ENCODE results near the gene RAD51B.

Gene RAD51B

DNA sequence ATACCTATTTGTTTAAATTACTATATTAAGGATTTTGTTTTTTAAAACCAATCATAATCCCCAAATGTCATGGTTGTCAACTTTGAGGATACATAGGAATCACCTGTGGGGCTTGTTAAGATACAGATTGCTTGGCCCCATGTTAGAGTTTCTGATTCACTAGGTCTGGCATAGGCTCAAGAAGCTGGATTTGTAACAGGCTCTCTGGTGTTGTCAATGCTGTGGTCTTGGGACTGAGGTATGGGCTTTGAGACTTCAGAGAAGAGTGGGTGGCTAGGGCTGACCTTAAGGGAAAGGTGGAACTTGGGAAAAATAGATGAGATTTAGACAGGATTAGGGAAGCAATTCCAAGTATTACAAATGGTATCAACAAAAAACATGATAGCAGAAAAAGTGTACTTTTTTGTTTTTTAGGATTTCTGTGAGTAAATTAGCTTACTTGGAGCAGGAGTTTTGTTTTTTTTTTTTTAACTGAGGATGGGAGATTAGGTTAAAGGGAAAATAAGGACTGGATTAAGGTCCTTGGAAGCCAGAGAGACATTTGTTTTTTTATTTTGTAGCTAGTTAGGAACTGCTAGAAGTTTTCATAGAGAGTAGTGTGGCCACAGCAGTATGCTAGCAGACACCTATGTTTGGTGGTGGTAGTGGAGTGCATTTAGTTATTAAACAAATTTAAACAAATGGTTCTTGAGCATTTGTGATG lies 88.6 kb downstream of the RAD51B start:
- no peak for DNase-seq

GRCh38 chr14:67911562-67911961 lies 92.0 kb downstream of the RAD51B start:
- DNase-seq: no peak

DNA sequence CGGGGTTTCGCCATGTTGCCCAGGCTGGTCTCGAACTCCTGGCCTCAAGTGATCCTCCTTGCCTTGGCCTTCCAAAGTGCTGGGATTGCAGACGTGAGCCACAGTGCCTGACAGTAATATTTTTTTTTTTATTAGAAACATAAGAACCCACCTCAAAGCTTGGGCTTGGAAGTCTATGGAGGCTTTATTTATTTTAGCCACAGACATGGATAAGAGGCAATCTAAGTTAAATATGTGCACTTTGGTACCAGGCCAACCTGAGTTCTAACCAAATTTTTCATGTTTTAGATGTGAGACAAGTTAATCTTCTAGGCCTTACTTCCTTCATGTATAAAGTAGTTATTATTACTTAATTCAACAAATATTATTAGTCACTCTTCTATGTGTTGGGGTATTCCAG lies 96.9 kb downstream of the RAD51B start:
- DNase-seq: no peak

DNA sequence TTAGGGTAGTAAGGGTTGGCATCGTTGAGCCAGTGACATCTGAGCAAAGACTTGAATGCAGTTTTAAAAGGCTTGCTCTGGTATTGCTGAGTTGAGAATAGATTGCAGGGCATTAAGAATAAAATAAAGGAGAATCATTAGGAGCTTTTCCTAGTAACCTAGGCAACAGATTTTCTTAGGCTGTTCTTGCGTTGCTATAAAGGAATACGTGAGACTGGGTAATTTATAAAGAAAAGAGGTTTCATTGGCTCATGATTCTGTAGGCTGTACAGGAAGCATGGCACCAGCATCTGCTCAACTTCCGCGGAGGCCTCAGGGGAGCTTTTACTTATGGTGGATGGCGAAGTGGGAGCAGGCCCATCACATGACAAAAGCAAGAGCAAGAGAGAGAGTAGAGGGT lies 97.4 kb downstream of the RAD51B start:
- no peak for DNase-seq

DNA sequence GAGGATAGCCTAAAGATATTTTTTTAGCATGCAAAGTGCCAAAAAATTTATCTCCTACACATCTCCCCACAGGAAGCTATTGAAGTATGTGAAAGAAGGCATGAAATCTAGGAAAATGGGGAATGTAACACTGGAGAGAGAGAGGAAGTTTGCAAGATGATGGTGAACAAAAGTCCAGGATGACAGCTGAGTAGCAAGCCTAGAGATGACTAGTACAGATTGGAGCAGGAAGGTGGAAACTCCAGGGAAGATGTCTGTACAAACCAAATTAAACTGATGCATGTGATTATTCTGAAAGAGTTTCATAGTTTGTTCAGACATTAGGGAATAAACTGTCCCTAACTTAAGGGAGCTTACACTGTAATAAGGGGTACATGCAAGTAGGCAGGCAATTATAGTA lies 99.3 kb downstream of the RAD51B start:
- DNase-seq: no peak

GRCh38 chr14:67919259-67920032 lies 99.9 kb downstream of the RAD51B start:
- no peak for DNase-seq

DNA sequence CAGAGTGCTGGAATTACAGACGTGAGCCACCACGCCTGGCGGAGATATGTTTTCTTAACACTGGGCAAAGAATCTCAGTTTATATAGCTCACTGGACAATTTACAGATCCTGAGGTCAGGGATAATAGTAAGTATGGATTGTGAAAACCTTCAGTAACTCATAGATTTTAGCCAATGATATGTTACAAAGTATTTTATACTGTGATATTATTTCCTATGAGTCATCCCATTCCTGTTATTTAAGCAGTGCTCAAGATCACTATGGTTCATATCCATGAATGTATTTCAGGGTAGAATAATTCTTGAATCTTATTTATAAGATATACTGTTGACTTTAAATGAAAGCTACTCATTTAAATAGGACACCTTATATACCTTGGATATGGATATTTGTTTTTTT lies 107.2 kb downstream of the RAD51B start:
- DNase-seq: no peak

DNA sequence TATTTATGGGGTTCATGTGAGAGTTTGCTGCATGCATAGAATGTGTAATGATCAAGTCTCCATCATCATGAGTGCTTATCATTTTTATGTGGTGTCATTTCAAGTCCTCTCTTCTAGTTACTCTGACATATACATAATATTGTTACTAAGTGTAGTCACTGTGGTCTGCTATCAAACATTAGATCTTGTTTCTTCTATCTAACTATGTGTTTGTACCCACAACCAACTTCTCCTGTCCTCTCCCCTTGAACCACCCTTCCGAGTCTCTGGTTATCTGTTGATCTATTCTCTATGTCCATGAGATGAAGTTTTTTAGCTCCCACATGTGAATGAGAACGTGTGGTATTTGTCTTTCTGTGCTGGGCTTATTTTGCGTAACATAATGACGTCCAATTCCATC lies 107.7 kb downstream of the RAD51B start:
- no peak for DNase-seq

- no peak for DNase-seq
These were observed 108.8 kb downstream of the RAD51B start for GRCh38 chr14:67928375-67928774.

- DNase-seq: no peak
These were observed 113.2 kb downstream of the RAD51B start for GRCh38 chr14:67932708-67933246.

- no peak for DNase-seq
These were observed 113.7 kb downstream of the RAD51B start for GRCh38 chr14:67933266-67933665.

DNA sequence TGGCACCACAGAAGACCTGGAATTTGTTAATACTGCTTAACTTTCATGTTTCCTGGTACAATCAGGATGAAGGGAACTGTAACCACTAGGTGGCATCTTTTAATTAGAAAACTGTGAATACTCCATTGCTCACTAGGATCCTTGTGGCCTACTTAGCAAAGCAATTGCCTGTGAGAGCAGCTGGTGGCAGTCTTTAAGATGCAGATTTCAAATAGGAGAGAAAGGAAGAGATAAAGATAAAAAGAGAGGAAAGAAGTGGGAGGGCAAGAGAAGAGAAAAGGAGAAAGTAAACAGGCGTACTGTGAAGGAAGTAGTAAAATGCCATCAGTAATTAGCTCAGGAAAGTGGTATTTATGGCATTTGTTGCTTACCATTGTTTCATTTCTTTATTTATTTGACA lies 114.5 kb downstream of the RAD51B start:
- DNase-seq: no peak

GRCh38 chr14:67934862-67935261 lies 115.3 kb downstream of the RAD51B start:
- no peak for DNase-seq

DNA sequence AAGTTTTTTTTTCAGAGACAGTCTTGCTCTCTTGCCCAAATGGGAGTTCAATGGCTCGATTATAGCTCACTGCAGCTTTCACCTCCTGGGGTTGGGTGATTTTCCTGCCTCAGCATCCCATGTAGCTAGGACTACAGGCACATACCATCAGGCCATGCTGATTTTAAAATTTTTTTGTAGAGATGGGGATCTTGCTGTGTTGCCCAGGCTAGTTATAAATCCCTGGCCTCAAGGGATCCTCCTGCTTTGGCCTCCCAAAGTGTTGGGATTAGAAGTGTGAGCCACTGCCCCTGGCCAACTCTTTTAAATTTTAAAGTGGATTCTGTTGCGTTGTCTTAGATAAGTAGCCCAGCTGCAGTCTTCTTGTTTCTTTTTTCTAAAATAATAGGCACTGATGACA lies 115.8 kb downstream of the RAD51B start:
- no peak for DNase-seq

DNA sequence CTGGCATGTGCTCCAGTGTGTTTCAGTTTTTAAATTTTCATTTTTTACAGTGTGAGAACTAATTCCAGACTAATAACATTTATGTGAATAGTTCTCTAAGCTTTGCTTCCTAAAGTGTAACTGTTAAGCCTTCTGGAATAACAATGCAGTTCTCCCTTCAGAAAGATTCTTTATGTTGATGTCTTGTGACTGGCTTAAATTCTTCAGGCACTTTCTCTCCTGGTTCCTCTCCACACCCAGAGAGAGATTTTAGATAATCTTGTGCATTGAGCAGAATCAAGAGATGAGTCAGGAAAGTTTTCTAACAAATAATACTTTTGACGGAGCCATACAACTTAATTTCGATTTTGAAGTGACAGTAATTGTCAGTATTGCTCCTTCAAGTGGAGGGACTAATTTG lies 118.5 kb downstream of the RAD51B start:
- DNase-seq: no peak

DNA sequence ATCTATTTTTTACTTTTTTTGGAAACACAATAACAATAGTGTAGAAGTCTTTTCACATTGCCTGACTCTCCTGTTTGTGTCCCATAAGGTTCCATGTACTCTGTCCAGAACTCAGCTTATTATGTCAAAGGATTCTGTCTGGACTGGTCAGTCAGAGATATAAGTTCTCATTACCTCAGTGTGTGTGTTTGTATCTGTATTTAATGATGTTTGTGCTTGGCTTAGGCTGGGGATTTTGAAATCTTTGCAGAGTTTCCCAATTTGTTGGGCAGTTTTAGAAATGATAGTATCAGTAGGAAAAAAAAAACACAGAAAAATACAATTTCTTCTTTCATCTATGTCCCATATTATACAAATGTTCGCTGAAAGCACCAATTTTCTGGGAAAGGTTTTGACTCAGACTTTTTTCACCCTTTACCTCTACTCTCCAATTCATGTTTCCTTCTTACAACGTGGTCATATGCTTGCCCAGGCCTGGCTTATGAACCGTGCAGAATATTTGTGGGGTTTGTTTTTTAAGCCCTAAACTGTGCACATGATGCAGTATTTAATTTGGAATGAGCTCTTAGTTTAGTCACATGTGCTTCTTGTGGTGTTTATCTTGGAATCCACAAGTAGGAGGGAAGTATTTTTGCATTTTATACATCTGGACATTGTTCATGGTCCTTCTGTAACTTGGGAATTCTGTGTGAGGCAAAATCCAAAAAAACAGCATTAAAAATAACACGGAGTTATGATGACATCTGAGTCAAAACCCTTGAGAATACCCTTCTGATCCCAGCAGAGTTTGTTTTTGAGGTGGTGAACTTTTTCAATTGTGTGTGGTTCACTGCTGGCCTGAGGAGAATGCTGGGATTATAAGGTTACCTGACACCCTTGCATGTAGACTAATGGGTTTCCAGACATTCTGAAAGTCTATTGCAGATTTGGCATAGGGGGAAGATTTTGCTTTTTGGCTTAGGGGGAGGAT lies 121.2 kb downstream of the RAD51B start:
- no peak for DNase-seq

- no peak for DNase-seq
These were observed 122.0 kb downstream of the RAD51B start for GRCh38 chr14:67941456-67942018.

DNA sequence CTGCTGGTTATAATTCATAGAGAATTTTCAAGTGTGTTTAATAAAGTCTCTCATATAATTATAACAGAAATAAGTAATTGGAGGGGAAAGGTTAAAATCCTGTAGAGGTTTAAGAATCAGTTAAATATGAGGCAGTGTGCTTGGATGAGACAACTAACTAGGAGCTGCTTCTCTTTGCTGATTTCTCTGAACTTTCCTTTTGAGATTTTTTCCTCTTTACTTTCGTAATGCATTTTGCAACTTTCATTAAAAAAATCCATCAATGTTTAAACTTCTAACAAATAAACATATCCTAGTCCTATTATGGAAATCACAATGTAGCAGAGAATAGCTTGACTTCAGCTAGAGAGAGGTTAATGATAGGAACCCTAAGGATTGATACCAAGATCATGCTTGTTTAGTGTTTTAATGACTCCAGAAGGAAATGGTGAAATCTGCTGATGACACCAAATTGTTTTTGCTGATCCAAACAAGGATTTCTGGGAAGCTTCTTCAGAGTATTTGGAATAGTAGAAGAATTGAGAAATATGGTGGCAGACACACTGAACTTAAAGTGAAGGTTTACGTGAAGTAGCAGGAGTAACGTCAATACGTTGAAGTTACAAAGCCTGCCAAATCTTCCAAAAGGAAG lies 122.6 kb downstream of the RAD51B start:
- no peak for DNase-seq

GRCh38 chr14:67943947-67944346 lies 124.4 kb downstream of the RAD51B start:
- peak in 1 of 2 experiments; percentile 24 for DNase-seq

GRCh38 chr14:67944605-67945004 lies 125.0 kb downstream of the RAD51B start:
- DNase-seq: no peak

DNA sequence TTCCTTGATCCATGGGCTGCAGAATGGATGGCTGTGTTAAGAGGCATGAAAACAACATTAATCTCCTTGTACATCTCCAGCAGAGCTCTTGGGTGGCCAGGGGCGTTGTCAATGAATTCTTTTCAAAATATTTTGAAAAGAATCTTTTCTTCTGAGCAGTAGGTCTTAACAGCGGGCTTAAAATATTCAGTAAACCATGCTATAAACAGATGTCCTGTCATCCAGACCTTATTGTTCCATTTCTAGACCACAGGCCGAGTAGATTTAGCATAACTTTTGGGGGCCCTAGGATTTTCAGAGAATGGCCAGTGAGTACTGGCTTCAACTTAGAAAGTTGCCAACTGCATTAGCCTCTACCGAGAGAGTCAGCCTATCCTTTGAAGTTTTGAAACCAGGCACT lies 130.2 kb downstream of the RAD51B start:
- DNase-seq: no peak

GRCh38 chr14:67950386-67950785 lies 130.8 kb downstream of the RAD51B start:
- no peak for DNase-seq
